GM12878 (cell line): ENCODE results near the gene DNAJC22. TPM values are rescaled to one million over a fixed set of nuclear protein-coding genes. Genes with fewer than 3 reads are reported as not detected.

Experiments
- BACH1 ChIP-seq: fragments of 450-650 bp; IDR thresholded peaks from 2 replicates; pipeline ENCODE4 v1.6.1; 2017; ENCODE audit warnings: mild to moderate bottlenecking, borderline replicate concordance
- BHLHE40 ChIP-seq, 2 experiments: fragments of 450-650 bp in 1 of 2; IDR thresholded peaks; 2 replicates each; pipeline ENCODE4 v1.6.1; 2011 to 2017; ENCODE audit warnings: low read depth in 2 of 2, borderline replicate concordance in 1 of 2, improper control_type of control experiment in 1 of 2, low read length in 1 of 2, mild to moderate bottlenecking in 1 of 2
- BMI1 ChIP-seq: fragments of 450-650 bp; IDR thresholded peaks from 2 replicates; pipeline ENCODE4 v1.6.1; 2016; ENCODE audit warnings: mild to moderate bottlenecking, moderate library complexity, borderline replicate concordance
- DPF2 ChIP-seq: fragments of 450-650 bp; IDR thresholded peaks from 2 replicates; pipeline ENCODE4 v1.6.1; 2017; ENCODE audit warnings: mild to moderate bottlenecking
- LARP7 ChIP-seq: fragments of 450-650 bp; IDR thresholded peaks from 2 replicates; pipeline ENCODE4 v1.6.1; 2017; ENCODE audit warnings: mild to moderate bottlenecking
- PML ChIP-seq: IDR thresholded peaks from 2 replicates; pipeline ENCODE4 v1.6.1; 2012; ENCODE audit warnings: low read length, inconsistent platforms
- POU2F2 ChIP-seq: IDR thresholded peaks from 3 replicates; pipeline ENCODE4 v1.6.1; 2011; ENCODE audit warnings: low read depth, mild to moderate bottlenecking, low read length, borderline replicate concordance
- TAF1 ChIP-seq: IDR thresholded peaks from 2 replicates; pipeline ENCODE4 v1.6.1; 2011; ENCODE audit warnings: mild to moderate bottlenecking, low read depth, low read length, borderline replicate concordance
- TBL1XR1 ChIP-seq: IDR thresholded peaks from 2 replicates; pipeline ENCODE4 v1.6.1; 2012; ENCODE audit warnings: low read depth, low read length, improper control_type of control experiment
- YBX1 ChIP-seq: fragments of 450-650 bp; IDR thresholded peaks from 2 replicates; pipeline ENCODE4 v1.6.1; 2016; ENCODE audit warnings: antibody characterized with exemption
- polyA plus RNA-seq, 11 experiments: library from polyadenylated mRNA; depleted of rRNA in 4 of 11; unstranded in 6 of 11; stranded (reverse) in 5 of 11; fragments of >200 nt; fragmentation: Nextera tagmentation in 4 of 11; fragmentation: Illumina TruSeq in 1 of 11; extraction: Ambion mirVana in 4 of 11; extraction: Trizol in 1 of 11; gene quantifications; 1 replicate in 1 of 11; 2 replicates in 10 of 11; pipeline versions ENCODE4 v1.2.1 to v1.2.3, GENCODE V29; 2011 to 2016; ENCODE audit warnings: inconsistent platforms in 2 of 11, missing spikeins in 2 of 11, low read depth in 1 of 11
- total RNA-seq, 4 experiments: library from RNA; depleted of rRNA in 3 of 4; stranded (reverse); fragments of >200 nt in 3 of 4; fragmentation: Illumina TruSeq in 1 of 4; extraction: Trizol in 1 of 4; gene quantifications; 2 replicates each; pipeline versions ENCODE4 v1.2.1 to v1.2.3, GENCODE V29; 2013 to 2021
- TF ChIP-seq, protein P1 (sequence below): fragments of 450-650 bp; formaldehyde crosslinking; IDR thresholded peaks from 2 replicates; pipeline ENCODE4 v1.4.0; 2020; ENCODE audit warnings: mild to moderate bottlenecking, moderate library complexity
- TF ChIP-seq, protein P2 (sequence below): fragments of 450-650 bp; conservative IDR thresholded peaks from 2 replicates; pipeline ENCODE4 v1.6.1; 2017; ENCODE audit warnings: mild to moderate bottlenecking, moderate library complexity
- TF ChIP-seq, protein P3 (sequence below): fragments of 450-650 bp; IDR thresholded peaks from 2 replicates; pipeline ENCODE4 v1.6.1; 2017; ENCODE audit warnings: mild to moderate bottlenecking, moderate library complexity
- TF ChIP-seq, protein P4 (sequence below): IDR thresholded peaks from 2 replicates; pipeline ENCODE4 v1.6.1; 2011; ENCODE audit warnings: mild to moderate bottlenecking, low read depth, low read length, moderate library complexity; ENCODE audit not compliant: insufficient replicate concordance
- TF ChIP-seq, protein P5 (sequence below): fragments of 450-650 bp; IDR thresholded peaks from 2 replicates; pipeline ENCODE4 v1.6.1; 2017; ENCODE audit warnings: low read depth, mild to moderate bottlenecking, moderate library complexity

Gene DNAJC22
- total and polyA plus RNA-seq, 10 of the 15 experiments (the other 5 are each of a cell fraction or from before 2014, with no cell fraction given) = 0.06 to 0.61 (median 0.13) TPM; not detected in 3

DNA sequence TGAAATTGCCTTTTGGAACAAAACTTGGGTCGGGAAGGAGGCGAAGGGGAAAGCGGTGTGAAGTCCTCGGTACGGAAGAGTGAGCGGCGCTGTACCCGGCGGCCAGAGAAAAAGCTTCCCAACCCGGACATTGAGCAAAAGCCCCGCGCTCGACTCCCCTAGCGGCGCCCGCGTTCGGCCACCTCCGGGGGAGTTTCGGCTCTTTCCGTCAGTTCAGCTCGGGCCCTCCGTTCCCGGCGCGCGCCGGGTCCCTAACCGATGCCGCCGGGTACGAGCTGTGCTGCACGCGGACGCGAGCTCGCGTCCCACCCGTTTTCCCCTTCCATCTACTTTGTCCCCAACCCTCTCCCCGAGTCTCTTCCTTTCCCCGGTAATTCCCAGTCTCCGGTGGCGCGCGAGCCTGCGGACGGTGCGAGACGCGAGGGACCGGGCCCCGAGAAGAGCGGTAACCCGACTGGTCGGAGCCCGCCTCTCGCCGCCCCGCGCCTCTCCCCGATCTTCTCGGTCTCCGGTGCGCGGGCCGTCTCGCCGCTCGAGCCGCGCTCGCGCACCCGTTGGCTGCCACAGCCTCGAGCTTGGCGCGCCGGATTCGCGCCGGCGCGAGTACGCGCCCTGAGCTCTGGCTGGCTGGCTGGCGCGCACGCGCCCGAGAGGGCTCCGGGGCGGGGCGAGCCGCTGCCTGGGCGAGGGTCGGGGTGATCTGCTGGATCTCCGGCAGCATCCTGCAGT, 20.1 kb downstream of the DNAJC22 start (continued):
- TF ChIP-seq, protein P1, sequence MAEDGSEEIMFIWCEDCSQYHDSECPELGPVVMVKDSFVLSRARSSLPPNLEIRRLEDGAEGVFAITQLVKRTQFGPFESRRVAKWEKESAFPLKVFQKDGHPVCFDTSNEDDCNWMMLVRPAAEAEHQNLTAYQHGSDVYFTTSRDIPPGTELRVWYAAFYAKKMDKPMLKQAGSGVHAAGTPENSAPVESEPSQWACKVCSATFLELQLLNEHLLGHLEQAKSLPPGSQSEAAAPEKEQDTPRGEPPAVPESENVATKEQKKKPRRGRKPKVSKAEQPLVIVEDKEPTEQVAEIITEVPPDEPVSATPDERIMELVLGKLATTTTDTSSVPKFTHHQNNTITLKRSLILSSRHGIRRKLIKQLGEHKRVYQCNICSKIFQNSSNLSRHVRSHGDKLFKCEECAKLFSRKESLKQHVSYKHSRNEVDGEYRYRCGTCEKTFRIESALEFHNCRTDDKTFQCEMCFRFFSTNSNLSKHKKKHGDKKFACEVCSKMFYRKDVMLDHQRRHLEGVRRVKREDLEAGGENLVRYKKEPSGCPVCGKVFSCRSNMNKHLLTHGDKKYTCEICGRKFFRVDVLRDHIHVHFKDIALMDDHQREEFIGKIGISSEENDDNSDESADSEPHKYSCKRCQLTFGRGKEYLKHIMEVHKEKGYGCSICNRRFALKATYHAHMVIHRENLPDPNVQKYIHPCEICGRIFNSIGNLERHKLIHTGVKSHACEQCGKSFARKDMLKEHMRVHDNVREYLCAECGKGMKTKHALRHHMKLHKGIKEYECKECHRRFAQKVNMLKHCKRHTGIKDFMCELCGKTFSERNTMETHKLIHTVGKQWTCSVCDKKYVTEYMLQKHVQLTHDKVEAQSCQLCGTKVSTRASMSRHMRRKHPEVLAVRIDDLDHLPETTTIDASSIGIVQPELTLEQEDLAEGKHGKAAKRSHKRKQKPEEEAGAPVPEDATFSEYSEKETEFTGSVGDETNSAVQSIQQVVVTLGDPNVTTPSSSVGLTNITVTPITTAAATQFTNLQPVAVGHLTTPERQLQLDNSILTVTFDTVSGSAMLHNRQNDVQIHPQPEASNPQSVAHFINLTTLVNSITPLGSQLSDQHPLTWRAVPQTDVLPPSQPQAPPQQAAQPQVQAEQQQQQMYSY = no peak
- TF ChIP-seq DPF2 (peak; percentile 75), BMI1 (no peak), TAF1 (peak; percentile 81), BACH1 (peak; percentile 74), TBL1XR1 (no peak), BHLHE40 (IDR thresholded peaks at IDR 0.05; ENCODE audit: borderline replicate concordance in 1 of 2, low read depth in 2 of 2, low read length in 1 of 2) (peak; percentile 10 to 62; a peak in 2 of 4 replicates), YBX1 (no peak), LARP7 (peak; percentile 94), POU2F2 (0 out of 3 replicates have a peak, but pooled peaks have one; percentile 46), PML (peak; percentile 96)
- TF ChIP-seq, protein P2, sequence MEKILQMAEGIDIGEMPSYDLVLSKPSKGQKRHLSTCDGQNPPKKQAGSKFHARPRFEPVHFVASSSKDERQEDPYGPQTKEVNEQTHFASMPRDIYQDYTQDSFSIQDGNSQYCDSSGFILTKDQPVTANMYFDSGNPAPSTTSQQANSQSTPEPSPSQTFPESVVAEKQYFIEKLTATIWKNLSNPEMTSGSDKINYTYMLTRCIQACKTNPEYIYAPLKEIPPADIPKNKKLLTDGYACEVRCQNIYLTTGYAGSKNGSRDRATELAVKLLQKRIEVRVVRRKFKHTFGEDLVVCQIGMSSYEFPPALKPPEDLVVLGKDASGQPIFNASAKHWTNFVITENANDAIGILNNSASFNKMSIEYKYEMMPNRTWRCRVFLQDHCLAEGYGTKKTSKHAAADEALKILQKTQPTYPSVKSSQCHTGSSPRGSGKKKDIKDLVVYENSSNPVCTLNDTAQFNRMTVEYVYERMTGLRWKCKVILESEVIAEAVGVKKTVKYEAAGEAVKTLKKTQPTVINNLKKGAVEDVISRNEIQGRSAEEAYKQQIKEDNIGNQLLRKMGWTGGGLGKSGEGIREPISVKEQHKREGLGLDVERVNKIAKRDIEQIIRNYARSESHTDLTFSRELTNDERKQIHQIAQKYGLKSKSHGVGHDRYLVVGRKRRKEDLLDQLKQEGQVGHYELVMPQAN = peak; percentile 77
- TF ChIP-seq, protein P3, sequence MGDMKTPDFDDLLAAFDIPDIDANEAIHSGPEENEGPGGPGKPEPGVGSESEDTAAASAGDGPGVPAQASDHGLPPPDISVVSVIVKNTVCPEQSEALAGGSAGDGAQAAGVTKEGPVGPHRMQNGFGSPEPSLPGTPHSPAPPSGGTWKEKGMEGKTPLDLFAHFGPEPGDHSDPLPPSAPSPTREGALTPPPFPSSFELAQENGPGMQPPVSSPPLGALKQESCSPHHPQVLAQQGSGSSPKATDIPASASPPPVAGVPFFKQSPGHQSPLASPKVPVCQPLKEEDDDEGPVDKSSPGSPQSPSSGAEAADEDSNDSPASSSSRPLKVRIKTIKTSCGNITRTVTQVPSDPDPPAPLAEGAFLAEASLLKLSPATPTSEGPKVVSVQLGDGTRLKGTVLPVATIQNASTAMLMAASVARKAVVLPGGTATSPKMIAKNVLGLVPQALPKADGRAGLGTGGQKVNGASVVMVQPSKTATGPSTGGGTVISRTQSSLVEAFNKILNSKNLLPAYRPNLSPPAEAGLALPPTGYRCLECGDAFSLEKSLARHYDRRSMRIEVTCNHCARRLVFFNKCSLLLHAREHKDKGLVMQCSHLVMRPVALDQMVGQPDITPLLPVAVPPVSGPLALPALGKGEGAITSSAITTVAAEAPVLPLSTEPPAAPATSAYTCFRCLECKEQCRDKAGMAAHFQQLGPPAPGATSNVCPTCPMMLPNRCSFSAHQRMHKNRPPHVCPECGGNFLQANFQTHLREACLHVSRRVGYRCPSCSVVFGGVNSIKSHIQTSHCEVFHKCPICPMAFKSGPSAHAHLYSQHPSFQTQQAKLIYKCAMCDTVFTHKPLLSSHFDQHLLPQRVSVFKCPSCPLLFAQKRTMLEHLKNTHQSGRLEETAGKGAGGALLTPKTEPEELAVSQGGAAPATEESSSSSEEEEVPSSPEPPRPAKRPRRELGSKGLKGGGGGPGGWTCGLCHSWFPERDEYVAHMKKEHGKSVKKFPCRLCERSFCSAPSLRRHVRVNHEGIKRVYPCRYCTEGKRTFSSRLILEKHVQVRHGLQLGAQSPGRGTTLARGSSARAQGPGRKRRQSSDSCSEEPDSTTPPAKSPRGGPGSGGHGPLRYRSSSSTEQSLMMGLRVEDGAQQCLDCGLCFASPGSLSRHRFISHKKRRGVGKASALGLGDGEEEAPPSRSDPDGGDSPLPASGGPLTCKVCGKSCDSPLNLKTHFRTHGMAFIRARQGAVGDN = 0 out of 2 replicates have a peak, but pooled peaks have one; percentile 64
- TF ChIP-seq, protein P4, sequence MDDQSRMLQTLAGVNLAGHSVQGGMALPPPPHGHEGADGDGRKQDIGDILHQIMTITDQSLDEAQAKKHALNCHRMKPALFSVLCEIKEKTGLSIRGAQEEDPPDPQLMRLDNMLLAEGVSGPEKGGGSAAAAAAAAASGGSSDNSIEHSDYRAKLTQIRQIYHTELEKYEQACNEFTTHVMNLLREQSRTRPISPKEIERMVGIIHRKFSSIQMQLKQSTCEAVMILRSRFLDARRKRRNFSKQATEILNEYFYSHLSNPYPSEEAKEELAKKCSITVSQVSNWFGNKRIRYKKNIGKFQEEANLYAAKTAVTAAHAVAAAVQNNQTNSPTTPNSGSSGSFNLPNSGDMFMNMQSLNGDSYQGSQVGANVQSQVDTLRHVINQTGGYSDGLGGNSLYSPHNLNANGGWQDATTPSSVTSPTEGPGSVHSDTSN = no peak
- TF ChIP-seq, protein P5, sequence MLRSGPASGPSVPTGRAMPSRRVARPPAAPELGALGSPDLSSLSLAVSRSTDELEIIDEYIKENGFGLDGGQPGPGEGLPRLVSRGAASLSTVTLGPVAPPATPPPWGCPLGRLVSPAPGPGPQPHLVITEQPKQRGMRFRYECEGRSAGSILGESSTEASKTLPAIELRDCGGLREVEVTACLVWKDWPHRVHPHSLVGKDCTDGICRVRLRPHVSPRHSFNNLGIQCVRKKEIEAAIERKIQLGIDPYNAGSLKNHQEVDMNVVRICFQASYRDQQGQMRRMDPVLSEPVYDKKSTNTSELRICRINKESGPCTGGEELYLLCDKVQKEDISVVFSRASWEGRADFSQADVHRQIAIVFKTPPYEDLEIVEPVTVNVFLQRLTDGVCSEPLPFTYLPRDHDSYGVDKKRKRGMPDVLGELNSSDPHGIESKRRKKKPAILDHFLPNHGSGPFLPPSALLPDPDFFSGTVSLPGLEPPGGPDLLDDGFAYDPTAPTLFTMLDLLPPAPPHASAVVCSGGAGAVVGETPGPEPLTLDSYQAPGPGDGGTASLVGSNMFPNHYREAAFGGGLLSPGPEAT = no peak
